Mesendoderm (in vitro differentiated cells): Measurements from ENCODE around the gene NPFFR1.

ENCODE experiments used
- DNase-seq: peaks from one replicate; pipeline ENCODE4 v3.0.0; 2013
- H2AK5ac ChIP-seq: 2 replicates; pipeline ENCODE4 v1.6.1; 2013; ENCODE audit warnings: low read length, inconsistent platforms
- H2BK120ac ChIP-seq: 2 replicates; pipeline ENCODE4 v1.6.1; 2013; ENCODE audit warnings: low read depth, mild to moderate bottlenecking, low read length, moderate library complexity, mixed read lengths
- H2BK15ac ChIP-seq: replicated peaks from 2 replicates; pipeline ENCODE4 v1.6.1; 2013; ENCODE audit warnings: low read depth, mild to moderate bottlenecking, moderate library complexity
- H2BK5ac ChIP-seq: 2 replicates; pipeline ENCODE4 v1.6.1; 2013; ENCODE audit warnings: low read length, inconsistent platforms
- H3K18ac ChIP-seq: 2 replicates; pipeline ENCODE4 v1.6.1; 2013; ENCODE audit warnings: mild to moderate bottlenecking, low read length, mixed read lengths
- H3K23ac ChIP-seq: one replicate; pipeline ENCODE4 v1.6.1; 2013; ENCODE audit warnings: low read length
- H3K27ac ChIP-seq: 2 replicates; pipeline ENCODE4 v1.5.1; 2013; ENCODE audit warnings: low read depth, mild to moderate bottlenecking, inconsistent platforms, low read length, moderate library complexity
- H3K27me3 ChIP-seq: 2 replicates; pipeline ENCODE4 v1.6.1; 2013; ENCODE audit warnings: low read length, control low read depth, mild to moderate bottlenecking, inconsistent platforms; ENCODE audit not compliant: insufficient read depth, poor library complexity
- H3K36me3 ChIP-seq: 2 replicates; pipeline ENCODE4 v1.6.1; 2013; ENCODE audit warnings: low read length, inconsistent platforms; ENCODE audit not compliant: control insufficient read depth, insufficient read depth
- H3K4ac ChIP-seq: one replicate; pipeline ENCODE4 v1.6.1; 2013; ENCODE audit warnings: low read depth, mild to moderate bottlenecking, low read length, moderate library complexity
- H3K4me1 ChIP-seq: 2 replicates; pipeline ENCODE4 v1.6.1; 2013; ENCODE audit warnings: low read depth, low read length, inconsistent platforms; ENCODE audit not compliant: control insufficient read depth
- H3K4me2 ChIP-seq: 2 replicates; pipeline ENCODE4 v1.6.1; 2013; ENCODE audit warnings: low read length
- H3K4me3 ChIP-seq: 2 replicates; pipeline ENCODE4 v1.5.1; 2013; ENCODE audit warnings: mild to moderate bottlenecking, low read length
- H3K56ac ChIP-seq: one replicate; pipeline ENCODE4 v1.6.1; 2013; ENCODE audit warnings: low read length
- H3K79me1 ChIP-seq: 2 replicates; pipeline ENCODE4 v1.6.1; 2013; ENCODE audit warnings: low read length, inconsistent platforms
- H3K79me2 ChIP-seq: 2 replicates; pipeline ENCODE4 v1.6.1; 2013; ENCODE audit warnings: mild to moderate bottlenecking, low read length; ENCODE audit not compliant: control insufficient read depth, insufficient read depth
- H3K9ac ChIP-seq: 2 replicates; pipeline ENCODE4 v1.6.1; 2013; ENCODE audit warnings: low read length, inconsistent platforms
- H4K5ac ChIP-seq: one replicate; pipeline ENCODE4 v1.6.1; 2013; ENCODE audit warnings: low read length
- H4K8ac ChIP-seq: one replicate; pipeline ENCODE4 v1.6.1; 2013; ENCODE audit warnings: low read depth, mild to moderate bottlenecking, control low read depth, low read length, moderate library complexity
- WGBS: extraction: QIAGEN DNeasy Blood & Tissue Kit; methylation state at CpG from one replicate; pipeline ENCODE4 v1.1.7; 2013; ENCODE audit warnings: low lambda C conversion rate, missing lambda C conversion rate; ENCODE audit not compliant: insufficient coverage; ENCODE audit errors: extremely low coverage; 5-methylcytosine and 5-hydroxymethylcytosine counted together

NPFFR1 gene

GRCh38 chr10:70281609-70282008 is 2.2 kb downstream of the NPFFR1 start:
- no peak overlapping the region for H3K4ac ChIP-seq
- no peak for DNase-seq
- no peaks in the 10 kb centered on the region for H3K36me3 ChIP-seq
- H2AK5ac ChIP-seq = no peak overlapping the region
- H3K18ac ChIP-seq = no peak overlapping the region
- no peaks in the 10 kb centered on the region for H3K79me1 ChIP-seq
- no peak overlapping the region for H4K8ac ChIP-seq
- no peak overlapping the region for H3K23ac ChIP-seq
- H3K56ac ChIP-seq = no peak overlapping the region
- no peak overlapping the region for H3K4me2 ChIP-seq
- H3K27ac ChIP-seq = no peak overlapping the region
- peaks cover 28% of the 10 kb centered on the region for H3K27me3 ChIP-seq
- no peaks in the 10 kb centered on the region for H3K4me1 ChIP-seq
- no peak overlapping the region for H3K9ac ChIP-seq
- H4K5ac ChIP-seq = no peak overlapping the region
- H3K79me2 ChIP-seq = no peaks in the 10 kb centered on the region
- no peak overlapping the region for H3K4me3 ChIP-seq
- no peak overlapping the region for H2BK120ac ChIP-seq
- no CpG with 5 or more reads among the region's 1 CpG for WGBS
- H2BK5ac ChIP-seq = no peak overlapping the region
- H2BK15ac ChIP-seq = no peak overlapping the region

- Histone ChIP-seq H3K56ac (no peak overlapping the region), H3K23ac (no peak overlapping the region), H2BK120ac (no peak overlapping the region), H3K27ac (no peak overlapping the region), H3K18ac (no peak overlapping the region), H4K5ac (no peak overlapping the region), H3K4me1 (no peaks in the 10 kb centered on the region), H2AK5ac (no peak overlapping the region), H3K79me1 (no peaks in the 10 kb centered on the region), H2BK5ac (no peak overlapping the region), H4K8ac (no peak overlapping the region), H3K27me3 (peaks cover 28% of the 10 kb centered on the region), H3K36me3 (no peaks in the 10 kb centered on the region), H3K4me2 (no peak overlapping the region), H3K9ac (no peak overlapping the region), H2BK15ac (no peak overlapping the region), H3K4me3 (no peak overlapping the region), H3K4ac (no peak overlapping the region), H3K79me2 (no peaks in the 10 kb centered on the region)
- no peak for DNase-seq
- no CpG with 5 or more reads among the region's 6 CpGs for WGBS
These were observed 3.7 kb downstream of the NPFFR1 start for GRCh38 chr10:70280099-70280498.

GRCh38 chr10:70277396-70278030 is 6.3 kb downstream of the NPFFR1 start:
- no peak overlapping the region for H3K4ac ChIP-seq
- no CpG with 5 or more reads among the region's 3 CpGs for WGBS
- H3K18ac ChIP-seq = no peak overlapping the region
- no peak overlapping the region for H3K56ac ChIP-seq
- no peak overlapping the region for H3K4me3 ChIP-seq
- H3K4me2 ChIP-seq = no peak overlapping the region
- H3K23ac ChIP-seq = no peak overlapping the region
- no peaks in the 10 kb centered on the region for H3K79me1 ChIP-seq
- H2BK5ac ChIP-seq = no peak overlapping the region
- DNase-seq = no peak
- no peak overlapping the region for H4K5ac ChIP-seq
- H3K36me3 ChIP-seq = no peaks in the 10 kb centered on the region
- H2AK5ac ChIP-seq = no peak overlapping the region
- H4K8ac ChIP-seq = no peak overlapping the region
- no peaks in the 10 kb centered on the region for H3K79me2 ChIP-seq
- H3K27ac ChIP-seq = no peak overlapping the region
- H2BK120ac ChIP-seq = no peak overlapping the region
- H3K9ac ChIP-seq = no peak overlapping the region
- no peak overlapping the region for H2BK15ac ChIP-seq
- H3K4me1 ChIP-seq = no peaks in the 10 kb centered on the region
- peaks cover 7% of the 10 kb centered on the region for H3K27me3 ChIP-seq

- Histone ChIP-seq H3K79me1 (no peaks in the 10 kb centered on the region), H3K36me3 (no peaks in the 10 kb centered on the region), H2BK120ac (no peak overlapping the region), H2BK5ac (no peak overlapping the region), H3K4me3 (no peak overlapping the region), H3K4me2 (no peak overlapping the region), H2BK15ac (no peak overlapping the region), H3K23ac (no peak overlapping the region), H3K79me2 (no peaks in the 10 kb centered on the region), H3K18ac (no peak overlapping the region), H4K5ac (no peak overlapping the region), H3K27ac (no peak overlapping the region), H3K27me3 (no peaks in the 10 kb centered on the region), H4K8ac (no peak overlapping the region), H2AK5ac (no peak overlapping the region), H3K9ac (no peak overlapping the region), H3K4me1 (no peaks in the 10 kb centered on the region), H3K56ac (no peak overlapping the region), H3K4ac (no peak overlapping the region)
- DNase-seq = no peak
- WGBS = no CpG with 5 or more reads among the region's 2 CpGs
These were observed 9.2 kb downstream of the NPFFR1 start for GRCh38 chr10:70274643-70275042.

GRCh38 chr10:70272925-70273316 is 10.9 kb downstream of the NPFFR1 start:
- Histone ChIP-seq H4K8ac (no peak overlapping the region), H3K56ac (no peak overlapping the region), H2AK5ac (no peak overlapping the region), H2BK120ac (no peak overlapping the region), H3K18ac (no peak overlapping the region), H3K36me3 (no peaks in the 10 kb centered on the region), H3K27ac (no peak overlapping the region), H3K79me2 (no peaks in the 10 kb centered on the region), H4K5ac (no peak overlapping the region), H3K9ac (no peak overlapping the region), H3K4me1 (no peaks in the 10 kb centered on the region), H3K4me2 (no peak overlapping the region), H2BK15ac (no peak overlapping the region), H3K79me1 (no peaks in the 10 kb centered on the region), H3K27me3 (no peaks in the 10 kb centered on the region), H2BK5ac (no peak overlapping the region), H3K23ac (no peak overlapping the region), H3K4me3 (no peak overlapping the region), H3K4ac (no peak overlapping the region)
- no peak for DNase-seq
- WGBS = no CpG with 5 or more reads among the region's 4 CpGs
